Bronchial epithelial cell (primary cell): ENCODE measurements around the gene AK1. TPM values are rescaled to one million over a fixed set of nuclear protein-coding genes. Genes with fewer than 3 reads are reported as not detected.

Experiments used
- DNase-seq: peaks from one replicate; pipeline ENCODE4 v3.0.0-alpha.2; 2010; ENCODE audit warnings: low read depth
- FAIRE-seq: peaks from 2 replicates; lab custom pipeline; 2011; peaks lifted over from hg19 to GRCh38; lab: Jason Lieb, UNC
- H3K27me3 ChIP-seq: 2 replicates; pipeline ENCODE4 v1.5.1; 2011; ENCODE audit warnings: low read length; ENCODE audit not compliant: control insufficient read depth, insufficient read depth
- H3K36me3 ChIP-seq: 2 replicates; pipeline ENCODE4 v1.5.1; 2011; ENCODE audit warnings: low read length; ENCODE audit not compliant: control insufficient read depth, insufficient read depth
- H3K4me3 ChIP-seq: 2 replicates; pipeline ENCODE4 v1.5.1; 2011; ENCODE audit warnings: mild to moderate bottlenecking, low read depth, low read length, control low read depth
- total RNA-seq: library from RNA; depleted of rRNA; stranded (reverse); fragments of >200 nt; gene quantifications from 2 replicates; pipeline ENCODE4 v1.2.1, GENCODE V29; 2014
- TF ChIP-seq, protein P1 (sequence below): IDR thresholded peaks from 2 replicates; pipeline ENCODE4 v1.5.1; 2011; ENCODE audit warnings: mild to moderate bottlenecking, moderate library complexity, low read length, control low read depth, inconsistent platforms; ENCODE audit not compliant: insufficient read depth, severe bottlenecking

The AK1 gene
- total RNA-seq, 1 donor from 2014 or later = 19.0 TPM

DNA sequence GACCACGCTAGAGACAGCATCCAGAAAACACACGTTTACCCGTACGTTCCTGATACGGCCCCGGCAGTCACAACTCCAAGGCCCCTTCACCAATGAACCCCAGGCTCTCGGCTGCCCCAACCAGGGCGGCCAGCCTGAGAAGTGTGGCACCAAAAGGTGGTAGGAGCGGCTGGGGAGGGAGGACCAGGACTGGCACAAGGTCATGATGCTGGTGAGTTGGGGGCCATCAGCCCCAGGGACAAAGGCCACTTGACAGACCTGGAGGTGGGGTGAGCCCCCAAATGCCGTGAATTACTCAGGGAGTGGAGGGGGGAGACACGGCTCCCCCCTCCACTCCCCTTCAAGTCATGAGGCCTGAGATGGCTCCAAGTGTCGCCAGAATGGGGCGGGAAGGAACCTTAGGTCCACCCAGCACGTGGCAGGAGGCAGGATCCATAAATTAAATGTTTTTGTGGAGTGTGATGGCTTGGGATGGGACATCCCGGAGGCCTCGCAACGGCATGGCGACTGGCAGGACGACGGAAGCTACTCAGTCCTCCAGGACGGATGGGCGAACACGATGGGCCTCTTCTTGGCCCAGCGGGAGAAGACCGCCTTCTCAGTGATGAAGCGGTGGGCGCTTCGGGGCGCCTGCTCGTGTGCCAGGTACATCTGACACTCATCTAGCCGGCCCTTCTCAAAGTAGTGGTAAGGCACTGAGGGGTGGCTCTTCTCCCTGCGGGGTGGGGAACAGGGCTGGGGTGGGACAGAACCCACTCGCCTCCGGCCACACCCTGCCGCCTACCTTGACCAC is 30.6 kb upstream of the AK1 start:
- Histone ChIP-seq H3K4me3 (no peak overlapping the region), H3K27me3 (no peaks in the 10 kb centered on the region), H3K36me3 (peaks cover 27% of the 10 kb centered on the region)
- TF ChIP-seq, protein P1, sequence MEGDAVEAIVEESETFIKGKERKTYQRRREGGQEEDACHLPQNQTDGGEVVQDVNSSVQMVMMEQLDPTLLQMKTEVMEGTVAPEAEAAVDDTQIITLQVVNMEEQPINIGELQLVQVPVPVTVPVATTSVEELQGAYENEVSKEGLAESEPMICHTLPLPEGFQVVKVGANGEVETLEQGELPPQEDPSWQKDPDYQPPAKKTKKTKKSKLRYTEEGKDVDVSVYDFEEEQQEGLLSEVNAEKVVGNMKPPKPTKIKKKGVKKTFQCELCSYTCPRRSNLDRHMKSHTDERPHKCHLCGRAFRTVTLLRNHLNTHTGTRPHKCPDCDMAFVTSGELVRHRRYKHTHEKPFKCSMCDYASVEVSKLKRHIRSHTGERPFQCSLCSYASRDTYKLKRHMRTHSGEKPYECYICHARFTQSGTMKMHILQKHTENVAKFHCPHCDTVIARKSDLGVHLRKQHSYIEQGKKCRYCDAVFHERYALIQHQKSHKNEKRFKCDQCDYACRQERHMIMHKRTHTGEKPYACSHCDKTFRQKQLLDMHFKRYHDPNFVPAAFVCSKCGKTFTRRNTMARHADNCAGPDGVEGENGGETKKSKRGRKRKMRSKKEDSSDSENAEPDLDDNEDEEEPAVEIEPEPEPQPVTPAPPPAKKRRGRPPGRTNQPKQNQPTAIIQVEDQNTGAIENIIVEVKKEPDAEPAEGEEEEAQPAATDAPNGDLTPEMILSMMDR = no peak
- FAIRE-seq = no peak
- DNase-seq = no peak

GRCh38 chr9:127905788-127906191 is 28.3 kb upstream of the AK1 start:
- FAIRE-seq (no peak), DNase-seq (no peak)
- Histone ChIP-seq H3K36me3 (peaks cover 14% of the 10 kb centered on the region), H3K4me3 (no peak overlapping the region), H3K27me3 (no peaks in the 10 kb centered on the region)
- TF ChIP-seq, protein P1 = no peak

DNA sequence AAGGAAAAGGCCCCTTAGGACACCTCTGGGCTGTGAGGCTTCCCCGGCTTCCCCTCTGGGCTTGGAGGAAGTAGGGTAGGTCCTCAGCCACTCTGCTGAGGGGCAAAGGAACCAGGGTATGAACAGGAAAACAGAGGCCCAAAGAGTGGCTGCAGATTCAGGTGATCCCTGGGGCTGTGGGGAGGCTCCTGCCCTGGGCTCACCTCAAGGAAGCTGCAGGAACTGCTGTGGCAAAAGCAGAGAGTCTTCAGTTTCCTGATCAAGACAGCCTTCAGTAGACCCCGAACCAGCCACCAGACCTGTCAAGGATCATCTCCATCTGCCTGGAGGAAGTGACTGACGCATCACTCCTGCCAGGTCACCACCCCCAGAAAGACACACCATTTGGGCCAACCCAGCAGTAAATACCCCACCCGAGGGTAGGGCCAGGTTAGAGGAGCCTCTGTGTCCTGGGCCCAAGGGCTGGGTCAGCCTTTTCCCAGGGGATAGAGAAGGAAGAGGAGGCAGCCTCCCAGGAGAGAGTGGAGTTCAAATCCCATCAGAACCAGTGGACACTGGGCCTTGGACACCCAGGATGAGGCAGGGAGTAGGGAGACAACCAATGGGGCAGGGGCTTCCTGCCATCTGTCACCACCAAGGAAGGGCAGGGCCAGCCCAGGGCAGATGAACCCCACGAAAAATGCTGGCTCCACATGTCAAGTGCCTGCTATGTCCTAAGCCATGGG is 27.7 kb upstream of the AK1 start:
- H3K4me3 ChIP-seq = no peak overlapping the region
- peaks cover 12% of the 10 kb centered on the region for H3K36me3 ChIP-seq
- no peak for FAIRE-seq
- no peaks in the 10 kb centered on the region for H3K27me3 ChIP-seq
- TF ChIP-seq, protein P1 = no peak
- no peak for DNase-seq

- Histone ChIP-seq H3K27me3 (no peaks in the 10 kb centered on the region), H3K4me3 (no peak overlapping the region), H3K36me3 (peaks cover 8% of the 10 kb centered on the region)
- peak; percentile 50 for DNase-seq
- FAIRE-seq = no peak
- TF ChIP-seq, protein P1 = no peak
Measured at GRCh38 chr9:127904561-127905003, 27.1 kb upstream of the AK1 start.

DNA sequence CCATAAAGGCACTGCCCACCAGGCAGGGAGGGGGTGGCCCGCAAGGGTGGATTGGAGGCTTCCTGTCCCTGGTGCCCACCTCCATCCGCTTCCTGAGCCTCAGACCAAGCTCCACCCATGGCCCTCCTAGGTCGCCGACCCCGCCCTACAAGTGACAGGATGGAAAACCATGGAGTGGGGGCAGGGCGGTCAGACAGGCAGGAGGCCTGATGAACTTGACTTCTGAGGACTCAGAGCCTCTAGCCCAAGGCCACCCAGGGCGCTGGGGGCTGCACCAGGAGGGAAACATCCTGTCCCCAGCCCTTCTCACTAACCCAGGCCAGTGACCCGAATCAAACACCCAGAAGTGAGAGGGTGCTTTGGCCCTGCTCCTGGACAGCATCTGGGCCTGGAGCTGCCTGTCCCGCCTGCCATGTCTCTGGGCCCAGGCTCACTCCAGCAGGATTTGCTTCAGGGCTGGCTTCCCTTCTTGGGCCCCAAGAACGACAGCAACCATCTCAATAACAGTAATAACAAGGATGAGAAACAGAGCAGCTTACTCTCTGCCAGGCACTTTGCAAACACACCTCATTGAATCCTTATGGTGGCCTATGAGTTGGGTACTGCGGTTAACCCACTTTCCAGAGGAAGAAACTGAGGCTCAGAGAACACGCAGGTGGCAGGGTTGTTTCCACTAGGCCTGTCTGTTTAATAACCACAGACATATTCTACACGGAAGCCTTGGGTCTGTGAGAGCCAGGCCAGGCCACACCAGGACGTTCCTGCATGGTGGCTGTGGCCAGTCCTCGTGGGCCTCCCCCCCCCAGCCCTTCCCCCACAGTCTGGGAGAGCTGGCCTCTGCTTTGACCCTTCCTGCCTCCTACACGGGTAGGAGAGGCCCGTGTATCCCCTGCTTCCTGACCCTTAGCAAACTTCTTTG is 26.3 kb upstream of the AK1 start:
- H3K36me3 ChIP-seq = peaks cover 7% of the 10 kb centered on the region
- FAIRE-seq (no peak), DNase-seq (no peak)
- TF ChIP-seq, protein P1 = no peak
- no peak overlapping the region for H3K4me3 ChIP-seq
- no peaks in the 10 kb centered on the region for H3K27me3 ChIP-seq
